OCI-LY7 (cell line): ENCODE measurements around the gene PLVAP. TPM values are rescaled to one million over a fixed set of nuclear protein-coding genes. Genes with fewer than 3 reads are reported as not detected.

ENCODE experiments used
- BruUV-seq: library from RNA; stranded (reverse); fragments of 400-500 nt; replicated peaks from 2 replicates; lab custom pipeline; 2021; lab: Mats Ljungman, UMichigan
- CTCF ChIA-PET: fragments of 300-600 bp; sonication (Branson Sonifier 250); formaldehyde crosslinking; loops from one replicate; lab custom pipeline; 2022; ENCODE audit warnings: antibody characterized with exemption; ENCODE audit not compliant: unreplicated experiment; lab: Charles Lee
- POLR2A ChIA-PET: fragments of 300-600 bp; sonication (Branson Sonifier 250); formaldehyde crosslinking; loops from one replicate; lab custom pipeline; 2022; ENCODE audit warnings: antibody characterized with exemption; lab: Charles Lee
- DNase-seq: peaks from one replicate; pipeline ENCODE4 v3.0.0-alpha.2; 2015; ENCODE audit warnings: low spot score
- H2AFZ ChIP-seq: fragments of 200-600 bp; sonication (generic), shearing (Covaris generic); 2 replicates; pipeline ENCODE4 v1.6.1; 2014; ENCODE audit warnings: mild to moderate bottlenecking, antibody characterized with exemption, low read length, moderate library complexity
- H3K27ac ChIP-seq: fragments of 200-600 bp; sonication (generic); 2 replicates; pipeline ENCODE4 v1.5.1; 2014; ENCODE audit warnings: mixed run types, low read depth, mild to moderate bottlenecking, moderate library complexity, low read length, inconsistent platforms; ENCODE audit not compliant: poor library complexity, severe bottlenecking
- H3K36me3 ChIP-seq: fragments of 200-600 bp; sonication (generic); 2 replicates; pipeline ENCODE4 v1.6.1; 2014; ENCODE audit warnings: mild to moderate bottlenecking, antibody characterized with exemption, low read length, moderate library complexity, mixed read lengths; ENCODE audit not compliant: insufficient read depth
- H3K4me1 ChIP-seq: fragments of 200-600 bp; sonication (generic); 2 replicates; pipeline ENCODE4 v1.5.1; 2014; ENCODE audit warnings: mild to moderate bottlenecking, low read length; ENCODE audit not compliant: insufficient read depth, poor library complexity, severe bottlenecking
- H3K4me2 ChIP-seq: fragments of 200-600 bp; sonication (generic); 2 replicates; pipeline ENCODE4 v1.6.1; 2014; ENCODE audit warnings: mild to moderate bottlenecking, low read length
- H3K4me3 ChIP-seq: fragments of 200-600 bp; sonication (generic); 2 replicates; pipeline ENCODE4 v1.5.1; 2014; ENCODE audit warnings: mild to moderate bottlenecking, low read depth, low read length; ENCODE audit not compliant: poor library complexity, severe bottlenecking
- H3K79me2 ChIP-seq: fragments of 200-600 bp; sonication (generic); 2 replicates; pipeline ENCODE4 v1.6.1; 2016; ENCODE audit warnings: low read depth, mild to moderate bottlenecking, low read length, moderate library complexity, mixed read lengths; ENCODE audit not compliant: insufficient read depth
- H3K9me2 ChIP-seq: fragments of 200-600 bp; sonication (generic); 2 replicates; pipeline ENCODE4 v1.6.1; 2016; ENCODE audit warnings: mild to moderate bottlenecking, low read length, mixed read lengths; ENCODE audit not compliant: insufficient read depth
- H3K9me3 ChIP-seq: fragments of 200-600 bp; sonication (generic); 2 replicates; pipeline ENCODE4 v1.6.1; 2014; ENCODE audit warnings: mild to moderate bottlenecking, mixed run types, low read length, mixed read lengths
- H4K20me1 ChIP-seq: fragments of 200-600 bp; sonication (generic); 2 replicates; pipeline ENCODE4 v1.6.1; 2014; ENCODE audit warnings: mild to moderate bottlenecking, antibody characterized with exemption, low read length, moderate library complexity, mixed read lengths; ENCODE audit not compliant: insufficient read depth
- CTCF ChIP-seq: fragments of 200-600 bp; sonication (generic); conservative IDR thresholded peaks from 2 replicates; pipeline ENCODE4 v1.5.1; 2014; ENCODE audit warnings: mild to moderate bottlenecking, antibody characterized with exemption, low read length, moderate library complexity, mixed read lengths
- EZH2phosphoT487 ChIP-seq: fragments of 200-600 bp; sonication (generic); IDR thresholded peaks from 2 replicates; pipeline ENCODE4 v1.6.1; 2018; ENCODE audit warnings: low read depth, borderline replicate concordance, mild to moderate bottlenecking, mixed run types, antibody characterized with exemption, low read length, moderate library complexity, mixed read lengths
- intact Hi-C: fragments of 100-400 bp; cut with micrococcal nuclease; formaldehyde crosslinking; loops from one replicate; pipeline ENCODE4 v1.10.0; 2022; ENCODE audit not compliant: unreplicated experiment
- total RNA-seq, 2 experiments: library from RNA; depleted of rRNA in 1 of 2; stranded (reverse); fragments of >200 nt in 1 of 2; shearing (Covaris generic) in 1 of 2; gene quantifications; 2 replicates each; pipeline ENCODE4 v1.2.3, GENCODE V29; 2014 to 2022

PLVAP gene
- total RNA-seq, 2 experiments from 2014 or later = 0.16 to 1.5 TPM

- ChIA-PET CTCF (interaction anchor here (0.7 kb wide), 1 partner anchor 190 kb away, joined by 4 read pairs; no protein-coding TSS in a partner anchor), POLR2A (interaction anchor here (0.7 kb wide), 1 partner anchor 24 kb away, joined by 9 read pairs; no protein-coding TSS in a partner anchor)
- no peak for TF ChIP-seq EZH2phosphoT487
- peak; percentile 72 for TF ChIP-seq CTCF
- Histone ChIP-seq H3K27ac (no peak overlapping the region), H3K4me3 (peak overlapping the region; percentile 45), H3K9me3 (no peaks in the 10 kb centered on the region), H3K36me3 (peaks cover 5% of the 10 kb centered on the region), H3K9me2 (no peaks in the 10 kb centered on the region), H2AFZ (no peak overlapping the region; the same call in 1 of the 2 replicates), H3K4me1 (peaks cover 20% of the 10 kb centered on the region), H3K79me2 (no peaks in the 10 kb centered on the region), H4K20me1 (no peaks in the 10 kb centered on the region), H3K4me2 (peak overlapping the region; percentile 70)
- intact Hi-C loops = no loop called here
- DNase-seq = peak; percentile 88
- BruUV-seq = no TSS peak
These were observed 13.7 kb upstream of the PLVAP start for GRCh38 chr19:17390665-17391370.

GRCh38 chr19:17389957-17390664 lies 13.0 kb upstream of the PLVAP start:
- H3K9me3 ChIP-seq = no peaks in the 10 kb centered on the region
- no peak for DNase-seq
- no peak overlapping the region for H2AFZ ChIP-seq
- intact Hi-C loops = no loop called here
- no peak overlapping the region for H3K4me3 ChIP-seq
- H3K4me1 ChIP-seq = peaks cover 18% of the 10 kb centered on the region
- H3K36me3 ChIP-seq = peaks cover 4% of the 10 kb centered on the region; the same call in 1 of the 2 replicates
- POLR2A ChIA-PET = no interaction called here
- H3K27ac ChIP-seq = no peak overlapping the region
- no peaks in the 10 kb centered on the region for H3K79me2 ChIP-seq
- CTCF ChIA-PET = no interaction called here
- no peaks in the 10 kb centered on the region for H4K20me1 ChIP-seq
- BruUV-seq = no TSS peak
- no peaks in the 10 kb centered on the region for H3K9me2 ChIP-seq
- TF ChIP-seq EZH2phosphoT487 (no peak), CTCF (no peak)
- H3K4me2 ChIP-seq = peak overlapping the region; percentile 44; the same call in 1 of the 2 replicates
